ENCODE data around the gene SLC6A18. TPM values are rescaled to one million over a fixed set of nuclear protein-coding genes. Genes with fewer than 3 reads are reported as not detected.

The SLC6A18 gene
- total RNA-seq, 1 experiment from 2014 or later, result not detected

DNA sequence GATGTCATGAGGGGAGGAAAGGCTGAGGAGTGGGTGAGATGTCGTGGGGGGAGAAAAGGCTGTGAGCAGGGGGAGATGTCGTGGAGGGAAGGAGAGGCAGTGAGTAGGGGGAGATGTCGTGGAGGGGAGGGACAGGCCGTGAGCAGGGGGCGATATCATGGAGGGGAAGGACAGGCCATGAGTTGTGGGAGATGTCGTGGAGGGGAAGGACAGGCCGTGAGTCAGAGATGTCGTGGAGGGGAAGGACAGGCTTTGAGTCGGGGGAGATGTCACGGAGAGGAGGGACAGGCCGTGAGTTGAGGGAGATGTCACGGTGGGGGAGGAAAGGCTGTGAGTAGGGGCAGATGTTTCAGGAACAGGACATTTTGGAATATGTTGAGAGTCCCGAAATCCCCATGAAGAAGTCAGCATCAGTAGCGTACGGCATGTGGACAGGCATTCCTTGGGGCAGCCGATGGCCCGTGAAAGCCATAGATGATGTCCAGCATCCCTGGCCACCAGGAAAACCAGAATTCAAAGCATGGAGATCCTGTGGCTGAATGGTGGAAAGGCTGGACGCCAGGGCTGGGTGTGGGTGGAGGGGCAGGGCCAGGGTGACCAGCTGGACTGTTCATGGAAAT, 32.1 kb upstream of the SLC6A18 start:
- no peaks in the 10 kb centered on the region for H3K9me3 Mint-ChIP-seq (ENCODE audit: low read depth, unreplicated experiment)
- BruUV-seq (replicated peaks), result no TSS peak
- intact Hi-C loops (cut with micrococcal nuclease; ENCODE audit: unreplicated experiment), result no loop called here
- CTCF ChIA-PET, result no interaction called here
- DNase-seq, result no peak
- no peak overlapping the region for H3K4me3 Mint-ChIP-seq (ENCODE audit: low read depth, unreplicated experiment)
- TF ChIP-seq, protein P1, sequence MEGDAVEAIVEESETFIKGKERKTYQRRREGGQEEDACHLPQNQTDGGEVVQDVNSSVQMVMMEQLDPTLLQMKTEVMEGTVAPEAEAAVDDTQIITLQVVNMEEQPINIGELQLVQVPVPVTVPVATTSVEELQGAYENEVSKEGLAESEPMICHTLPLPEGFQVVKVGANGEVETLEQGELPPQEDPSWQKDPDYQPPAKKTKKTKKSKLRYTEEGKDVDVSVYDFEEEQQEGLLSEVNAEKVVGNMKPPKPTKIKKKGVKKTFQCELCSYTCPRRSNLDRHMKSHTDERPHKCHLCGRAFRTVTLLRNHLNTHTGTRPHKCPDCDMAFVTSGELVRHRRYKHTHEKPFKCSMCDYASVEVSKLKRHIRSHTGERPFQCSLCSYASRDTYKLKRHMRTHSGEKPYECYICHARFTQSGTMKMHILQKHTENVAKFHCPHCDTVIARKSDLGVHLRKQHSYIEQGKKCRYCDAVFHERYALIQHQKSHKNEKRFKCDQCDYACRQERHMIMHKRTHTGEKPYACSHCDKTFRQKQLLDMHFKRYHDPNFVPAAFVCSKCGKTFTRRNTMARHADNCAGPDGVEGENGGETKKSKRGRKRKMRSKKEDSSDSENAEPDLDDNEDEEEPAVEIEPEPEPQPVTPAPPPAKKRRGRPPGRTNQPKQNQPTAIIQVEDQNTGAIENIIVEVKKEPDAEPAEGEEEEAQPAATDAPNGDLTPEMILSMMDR (IDR thresholded peaks at IDR 0.05; ENCODE audit: unreplicated experiment), result no peak
- H3K36me3 Mint-ChIP-seq (ENCODE audit: insufficient read depth, unreplicated experiment), result no peaks in the 10 kb centered on the region
- H3K27me3 Mint-ChIP-seq (ENCODE audit: unreplicated experiment), result peaks cover 63% of the 10 kb centered on the region
- no peaks in the 10 kb centered on the region for H3K4me1 Mint-ChIP-seq (ENCODE audit: low read depth, unreplicated experiment)
- H3K27ac Mint-ChIP-seq (ENCODE audit: unreplicated experiment), result no peak overlapping the region

DNA sequence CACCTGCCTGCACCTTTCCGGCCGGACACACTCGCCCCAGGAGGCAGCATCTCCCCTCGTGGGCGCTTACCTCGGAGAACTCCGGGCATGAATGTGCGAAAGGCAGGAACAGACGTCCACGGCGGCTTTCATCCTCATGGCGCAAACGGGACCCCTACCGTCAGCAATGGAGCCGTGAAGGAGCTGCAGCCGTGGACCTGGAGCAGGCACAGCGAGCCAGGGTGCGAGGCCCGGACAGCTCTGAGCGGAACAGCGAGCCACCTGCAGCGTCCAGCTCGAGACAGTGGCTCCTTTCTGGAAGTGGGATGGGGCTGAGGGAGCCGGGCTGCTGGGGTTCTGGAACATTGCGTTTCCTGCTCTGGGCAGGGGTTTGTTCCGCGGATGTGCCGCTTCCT, 31.6 kb upstream of the SLC6A18 start:
- intact Hi-C loops (cut with micrococcal nuclease; ENCODE audit: unreplicated experiment), result no loop called here
- Mint-ChIP-seq H3K9me3 (ENCODE audit: low read depth, unreplicated experiment) (no peaks in the 10 kb centered on the region), H3K36me3 (ENCODE audit: insufficient read depth, unreplicated experiment) (no peaks in the 10 kb centered on the region), H3K4me1 (ENCODE audit: low read depth, unreplicated experiment) (no peaks in the 10 kb centered on the region), H3K4me3 (ENCODE audit: low read depth, unreplicated experiment) (no peak overlapping the region), H3K27ac (ENCODE audit: unreplicated experiment) (no peak overlapping the region), H3K27me3 (ENCODE audit: unreplicated experiment) (peaks cover 58% of the 10 kb centered on the region)
- BruUV-seq (replicated peaks), result no TSS peak
- TF ChIP-seq, protein P1 (IDR thresholded peaks at IDR 0.05; ENCODE audit: unreplicated experiment), result no peak
- DNase-seq, result no peak
- CTCF ChIA-PET, result no interaction called here

DNA sequence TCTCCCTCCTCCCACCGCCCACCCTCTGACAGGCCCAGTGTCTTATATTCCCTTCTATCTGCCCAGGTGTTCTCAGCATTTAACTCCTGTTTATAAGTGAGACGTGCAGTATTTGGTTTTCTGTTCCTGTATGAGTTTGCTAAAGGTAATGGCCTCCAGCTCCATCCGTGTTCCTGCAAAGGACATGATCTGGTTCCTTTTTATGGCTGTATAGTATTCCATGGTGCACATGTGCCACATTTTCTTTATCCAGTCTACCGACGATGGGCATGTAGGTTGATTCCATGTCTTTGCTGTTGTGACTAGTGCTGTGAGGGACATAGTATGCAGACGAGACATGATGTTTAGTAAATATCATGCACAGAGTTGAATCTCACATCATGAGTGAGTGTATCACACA, 30.8 kb upstream of the SLC6A18 start:
- no peak for DNase-seq
- H3K27ac Mint-ChIP-seq (ENCODE audit: unreplicated experiment), result no peak overlapping the region

DNA sequence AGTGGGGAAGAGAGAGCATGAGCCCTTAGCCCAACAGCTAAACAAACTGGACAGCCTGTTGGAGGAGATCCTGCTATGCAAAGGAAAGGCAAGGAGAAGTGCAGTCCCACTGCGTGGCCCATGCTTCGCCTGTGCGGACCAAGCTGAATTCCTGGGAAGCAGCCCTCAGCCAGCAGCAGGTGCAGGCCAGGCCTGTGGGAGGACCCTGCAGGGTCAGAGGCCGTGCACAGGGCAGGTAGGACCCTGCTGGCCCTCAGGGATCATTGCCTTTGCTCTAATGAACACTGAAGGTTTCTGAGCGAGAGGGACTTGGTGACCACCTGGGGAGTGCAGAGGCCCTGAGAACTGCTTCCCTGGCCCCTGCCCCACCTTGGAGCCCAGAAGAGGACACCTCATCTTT, 29.7 kb upstream of the SLC6A18 start:
- Mint-ChIP-seq H3K4me1 (ENCODE audit: low read depth, unreplicated experiment) (no peaks in the 10 kb centered on the region), H3K36me3 (ENCODE audit: insufficient read depth, unreplicated experiment) (no peaks in the 10 kb centered on the region), H3K27me3 (ENCODE audit: unreplicated experiment) (peaks cover 39% of the 10 kb centered on the region), H3K27ac (ENCODE audit: unreplicated experiment) (no peak overlapping the region), H3K9me3 (ENCODE audit: low read depth, unreplicated experiment) (no peaks in the 10 kb centered on the region), H3K4me3 (ENCODE audit: low read depth, unreplicated experiment) (no peak overlapping the region)
- intact Hi-C loops (cut with micrococcal nuclease; ENCODE audit: unreplicated experiment), result no loop called here
- DNase-seq, result no peak
- CTCF ChIA-PET, result no interaction called here
- no TSS peak for BruUV-seq (replicated peaks)
- TF ChIP-seq, protein P1 (IDR thresholded peaks at IDR 0.05; ENCODE audit: unreplicated experiment), result no peak

More for the DNA sequence above, 30.8 kb upstream of the SLC6A18 start:
- H3K9me3 Mint-ChIP-seq (ENCODE audit: low read depth, unreplicated experiment), result no peaks in the 10 kb centered on the region
- H3K4me3 Mint-ChIP-seq (ENCODE audit: low read depth, unreplicated experiment), result no peak overlapping the region
- H3K27me3 Mint-ChIP-seq (ENCODE audit: unreplicated experiment), result peaks cover 50% of the 10 kb centered on the region
- BruUV-seq (replicated peaks), result no TSS peak
- no peaks in the 10 kb centered on the region for H3K4me1 Mint-ChIP-seq (ENCODE audit: low read depth, unreplicated experiment)
- CTCF ChIA-PET, result no interaction called here
- TF ChIP-seq, protein P1 (IDR thresholded peaks at IDR 0.05; ENCODE audit: unreplicated experiment), result no peak
- intact Hi-C loops (cut with micrococcal nuclease; ENCODE audit: unreplicated experiment), result no loop called here
- H3K36me3 Mint-ChIP-seq (ENCODE audit: insufficient read depth, unreplicated experiment), result no peaks in the 10 kb centered on the region
